ENCODE data around the gene TBC1D30. TPM values are rescaled to one million over a fixed set of nuclear protein-coding genes. Genes with fewer than 3 reads are reported as not detected.

TBC1D30 gene
- total RNA-seq, 1 experiment from 2014 or later = 8.9 TPM

GRCh38 chr12:64894827-64895475 lies 70.5 kb downstream of the TBC1D30 start:
- TF ChIP-seq CTCF (IDR thresholded peaks at IDR 0.05) = no peak
- TF ChIP-seq TCF7L2 (IDR thresholded peaks at IDR 0.05; ENCODE audit: low read depth, low read length) = no peak
- TF ChIP-seq POLR2AphosphoS5 (IDR thresholded peaks at IDR 0.05; ENCODE audit: low read depth, low read length) = no peak
- no peak for TF ChIP-seq REST (IDR thresholded peaks at IDR 0.05; ENCODE audit: insufficient read depth in 1 of 2, low read depth in 2 of 2, low read length in 1 of 2)
- TF ChIP-seq SIN3A (IDR thresholded peaks at IDR 0.05; ENCODE audit: borderline replicate concordance, insufficient read depth, low read depth, low read length) = no peak
- in situ Hi-C loops (cut with HindIII; ENCODE audit: low pct_unique_long_range_greater_than_20kb, low sequenced_read_pairs) = no loop called here
- no peak overlapping the region for H3K27ac ChIP-seq (ENCODE audit: low read length)
- no peak overlapping the region for H3K4me3 ChIP-seq (ENCODE audit: low read depth in 2 of 2, low read length in 2 of 2)
- ChIA-PET POLR2A (interaction anchor here (0.5 kb wide), 1 partner anchor 433 kb away, joined by 3 read pairs; no protein-coding TSS in a partner anchor), CTCF (interaction anchor here (0.6 kb wide), 1 partner anchor 92 kb away, joined by 3 read pairs; no protein-coding TSS in a partner anchor)
- ATAC-seq (no peak), DNase-seq (ENCODE audit: low read depth, low spot score) (no peak)
- intact Hi-C loops (cut with micrococcal nuclease; ENCODE audit: unreplicated experiment) = loop anchor here (5.0 to 10.0 kb wide), 3 partner anchors 212 to 1220 kb away; no protein-coding TSS in a partner anchor
- no TSS peak for BruUV-seq (replicated peaks)
- no peaks in the 10 kb centered on the region for H3K4me1 ChIP-seq (ENCODE audit: control insufficient read depth, insufficient read depth, low read length)
- peaks cover 2% of the 10 kb centered on the region; the same call in 1 of the 2 replicates for H3K27me3 ChIP-seq (ENCODE audit: control insufficient read depth, insufficient read depth, low read length)
- no peaks in the 10 kb centered on the region for H3K9me3 ChIP-seq (ENCODE audit: control insufficient read depth, insufficient read depth, low read depth, low read length)
- no peaks in the 10 kb centered on the region for H3K36me3 ChIP-seq (ENCODE audit: control insufficient read depth, insufficient read depth, low read length)

- Histone ChIP-seq H3K27me3 (ENCODE audit: control insufficient read depth, insufficient read depth, low read length) (peaks cover 2% of the 10 kb centered on the region; the same call in 1 of the 2 replicates), H3K27ac (ENCODE audit: low read length) (no peak overlapping the region), H3K4me1 (ENCODE audit: control insufficient read depth, insufficient read depth, low read length) (no peaks in the 10 kb centered on the region), H3K4me3 (ENCODE audit: low read depth in 2 of 2, low read length in 2 of 2) (no peak overlapping the region), H3K9me3 (ENCODE audit: control insufficient read depth, insufficient read depth, low read depth, low read length) (no peaks in the 10 kb centered on the region), H3K36me3 (ENCODE audit: control insufficient read depth, insufficient read depth, low read length) (no peaks in the 10 kb centered on the region)
- CTCF ChIA-PET = no interaction called here
- TF ChIP-seq TCF7L2 (IDR thresholded peaks at IDR 0.05; ENCODE audit: low read depth, low read length) = no peak
- no peak for TF ChIP-seq POLR2AphosphoS5 (IDR thresholded peaks at IDR 0.05; ENCODE audit: low read depth, low read length)
- no peak for TF ChIP-seq SIN3A (IDR thresholded peaks at IDR 0.05; ENCODE audit: borderline replicate concordance, insufficient read depth, low read depth, low read length)
- no peak for TF ChIP-seq CTCF (IDR thresholded peaks at IDR 0.05)
- TF ChIP-seq REST (IDR thresholded peaks at IDR 0.05; ENCODE audit: insufficient read depth in 1 of 2, low read depth in 2 of 2, low read length in 1 of 2) = no peak
- DNase-seq (ENCODE audit: low read depth, low spot score) (no peak), ATAC-seq (no peak)
- no TSS peak for BruUV-seq (replicated peaks)
- in situ Hi-C loops (cut with HindIII; ENCODE audit: low pct_unique_long_range_greater_than_20kb, low sequenced_read_pairs) = no loop called here
- POLR2A ChIA-PET = no interaction called here
- intact Hi-C loops (cut with micrococcal nuclease; ENCODE audit: unreplicated experiment) = loop anchor here (10.0 kb wide), 1 partner anchor 1219 kb away; no protein-coding TSS in a partner anchor
Measured at GRCh38 chr12:64895526-64895925, 71.1 kb downstream of the TBC1D30 start.

Data from Panc1 (cell line).